MM.1S (cell line): ENCODE results near the gene ABCF3.

ENCODE experiments used
- EZH2 ChIP-seq: fragments of 300-600 bp; sonication (generic); optimal IDR thresholded peaks from 2 replicates; pipeline ENCODE3; 2017; ENCODE audit warnings: low read depth, mild to moderate bottlenecking, antibody characterized with exemption, low read length, mixed read lengths
- EZH2phosphoT487 ChIP-seq: fragments of 300-600 bp; sonication (generic); IDR thresholded peaks from 2 replicates; pipeline ENCODE4 v1.6.1; 2018; ENCODE audit warnings: antibody characterized with exemption, low read length
- TF ChIP-seq, protein P1 (sequence below): fragments of 300-600 bp; sonication (generic); IDR thresholded peaks from 2 replicates; pipeline ENCODE4 v1.5.1; 2016; ENCODE audit warnings: antibody characterized with exemption, low read length, mixed read lengths

DNA sequence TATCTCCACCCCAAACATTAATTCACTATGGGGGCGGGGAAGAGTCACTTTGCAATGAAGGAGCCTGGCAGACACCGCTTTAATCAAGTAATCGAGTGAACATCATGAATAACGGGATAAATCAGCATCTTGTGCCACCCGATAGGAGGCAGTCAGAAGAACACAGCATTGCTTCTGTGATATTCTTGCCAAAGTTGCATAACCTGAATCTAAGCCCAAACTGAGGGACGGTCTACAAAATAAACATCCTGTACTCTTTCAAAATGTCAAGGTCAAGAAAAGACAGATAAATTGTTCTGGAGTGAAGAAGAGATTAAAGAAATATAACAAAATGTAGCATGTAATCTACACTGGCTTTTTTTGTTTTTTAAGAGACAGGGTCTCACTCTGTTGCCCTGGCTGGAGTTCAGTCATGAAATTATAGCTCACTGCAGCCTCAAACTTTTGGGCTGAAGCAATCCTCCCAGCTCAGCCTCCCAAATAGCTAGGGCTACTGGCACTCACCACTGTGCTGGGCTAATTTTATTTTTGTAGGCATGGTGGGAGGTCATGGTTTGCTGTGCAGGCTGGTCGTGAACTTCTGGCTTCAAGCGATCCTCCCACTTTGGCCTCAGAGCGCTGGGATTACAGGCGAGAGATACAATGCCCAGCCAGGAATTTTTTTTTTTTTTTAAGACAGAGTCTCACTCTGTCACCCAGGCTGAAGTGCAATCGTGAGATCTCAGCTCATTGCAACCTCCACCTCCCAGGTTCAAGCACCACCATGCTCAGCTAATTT, 23.3 kb downstream of the ABCF3 start:
- TF ChIP-seq EZH2 (no peak), EZH2phosphoT487 (no peak)
- TF ChIP-seq, protein P1, sequence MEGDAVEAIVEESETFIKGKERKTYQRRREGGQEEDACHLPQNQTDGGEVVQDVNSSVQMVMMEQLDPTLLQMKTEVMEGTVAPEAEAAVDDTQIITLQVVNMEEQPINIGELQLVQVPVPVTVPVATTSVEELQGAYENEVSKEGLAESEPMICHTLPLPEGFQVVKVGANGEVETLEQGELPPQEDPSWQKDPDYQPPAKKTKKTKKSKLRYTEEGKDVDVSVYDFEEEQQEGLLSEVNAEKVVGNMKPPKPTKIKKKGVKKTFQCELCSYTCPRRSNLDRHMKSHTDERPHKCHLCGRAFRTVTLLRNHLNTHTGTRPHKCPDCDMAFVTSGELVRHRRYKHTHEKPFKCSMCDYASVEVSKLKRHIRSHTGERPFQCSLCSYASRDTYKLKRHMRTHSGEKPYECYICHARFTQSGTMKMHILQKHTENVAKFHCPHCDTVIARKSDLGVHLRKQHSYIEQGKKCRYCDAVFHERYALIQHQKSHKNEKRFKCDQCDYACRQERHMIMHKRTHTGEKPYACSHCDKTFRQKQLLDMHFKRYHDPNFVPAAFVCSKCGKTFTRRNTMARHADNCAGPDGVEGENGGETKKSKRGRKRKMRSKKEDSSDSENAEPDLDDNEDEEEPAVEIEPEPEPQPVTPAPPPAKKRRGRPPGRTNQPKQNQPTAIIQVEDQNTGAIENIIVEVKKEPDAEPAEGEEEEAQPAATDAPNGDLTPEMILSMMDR = no peak
